ENCODE results near the gene ZMYND15. TPM values are rescaled to one million over a fixed set of nuclear protein-coding genes. Genes with fewer than 3 reads are reported as not detected.
"Not testable (repeated sequence)": the region's sequence is repeated elsewhere in the genome, so short reads cannot be mapped to it uniquely, and the experiment has no call there.

The ZMYND15 gene
- total and polyA plus RNA-seq, 2 of the 4 experiments (the other 2 are of a cell fraction) = 0.07 TPM; not detected in 1

- CTCF ChIA-PET; H3K18ac ChIP-seq (ENCODE audit: low read depth, low read length); H3K9me3 ChIP-seq (ENCODE audit: control insufficient read depth, insufficient read depth, low read length); H3K14ac ChIP-seq (replicated peaks; ENCODE audit: low read depth, low read length); H3K56ac ChIP-seq (ENCODE audit: extremely low read depth, insufficient read depth, low read length); H2AFZ ChIP-seq (replicated peaks; ENCODE audit: low read length, poor library complexity); H2BK5ac ChIP-seq (ENCODE audit: low read depth, low read length, poor library complexity, severe bottlenecking); H3K27me3 ChIP-seq (ENCODE audit: control insufficient read depth, insufficient read depth, low read length); H3K36me3 ChIP-seq (ENCODE audit: control insufficient read depth, insufficient read depth, low read length); H3K27ac ChIP-seq (ENCODE audit: insufficient read depth, low read length); H2AK5ac ChIP-seq (ENCODE audit: low read depth, low read length); H2BK120ac ChIP-seq (ENCODE audit: low read depth, low read length); H3K4me1 ChIP-seq (ENCODE audit: control insufficient read depth, insufficient read depth, low read length); H4K20me1 ChIP-seq (ENCODE audit: insufficient read depth, low read length); in situ Hi-C loops (cut with MboI; ENCODE audit: low sequenced_read_pairs); BruUV-seq (replicated peaks); DNase-seq; ATAC-seq (ENCODE audit: low read depth); H4K5ac ChIP-seq (ENCODE audit: low read depth, low read length); H3K23ac ChIP-seq (ENCODE audit: low read depth, low read length); H2BK20ac ChIP-seq (ENCODE audit: low read depth, low read length); H2BK15ac ChIP-seq (ENCODE audit: low read depth, low read length); H4K91ac ChIP-seq (ENCODE audit: insufficient read depth, low read depth, low read length); H2AK9ac ChIP-seq (replicated peaks; ENCODE audit: low read depth, low read length, poor library complexity); dilution Hi-C loops (cut with HindIII; ENCODE audit: low sequenced_read_pairs, unreplicated experiment): not testable (repeated sequence)
- 0 out of 2 replicates have a peak overlapping the region, but pooled peaks have one; percentile 63 for H3K9ac ChIP-seq (ENCODE audit: low read depth, low read length)
- 60% methylated on average over 1 of the region's 14 CpGs; no CpG with 5 or more reads in 1 of the 2 experiments for WGBS, 2 experiments (ENCODE audit: extremely low coverage in 2 of 2, insufficient read length in 1 of 2)
- H4K8ac ChIP-seq (ENCODE audit: low read depth in 2 of 2, low read length in 2 of 2) = peak overlapping the region; percentile 54 to 94; a peak in 3 of 4 replicates
- peaks cover 10% of the 10 kb centered on the region for H3K9me1 ChIP-seq (ENCODE audit: insufficient read depth, low read length)
- H3K4me3 ChIP-seq (ENCODE audit: insufficient read depth, low read depth, low read length) = peak overlapping the region; percentile 94
- H3K79me1 ChIP-seq (ENCODE audit: low read depth in 1 of 2, low read length in 2 of 2) = peaks cover 15 to 45% of the 10 kb centered on the region in 2 experiments
- intact Hi-C loops (cut with micrococcal nuclease) = loop anchor here (1.0 to 5.0 kb wide), 2 partner anchors 86 to 137 kb away; no protein-coding TSS in a partner anchor
- H3K4ac ChIP-seq (ENCODE audit: low read depth, low read length) = peak overlapping the region; percentile 62
- POLR2A ChIA-PET (ENCODE audit: unreplicated experiment) = interaction anchor here (0.5 kb wide), 1 partner anchor 165 kb away, joined by 5 read pairs; no protein-coding TSS in a partner anchor
- H3K4me2 ChIP-seq (ENCODE audit: low read depth, low read length) = peak overlapping the region; percentile 35; the same call in 1 of the 2 replicates
Observed at GRCh38 chr17:4704574-4704907, 35.1 kb upstream of the ZMYND15 start.
